ENCODE results near the gene WDR90. TPM values are rescaled to one million over a fixed set of nuclear protein-coding genes. Genes with fewer than 3 reads are reported as not detected.

Gene WDR90
- total and polyA plus RNA-seq, 2 experiments from 2014 or later: 25.9 to 42.2 TPM

- TF ChIP-seq ZNF462 (CRISPR knock-in tag; IDR thresholded peaks at IDR 0.05) (no peak), ETS1 (IDR thresholded peaks at IDR 0.05) (no peak), POLR2AphosphoS5 (IDR thresholded peaks at IDR 0.05; ENCODE audit: low read depth) (peak; percentile 28)
Measured at GRCh38 chr16:714558-715476, 65.7 kb downstream of the WDR90 start, which contains the start of gene METRN (continued).

GRCh38 chr16:715477-716199 is 66.5 kb downstream of the WDR90 start:
- peak overlapping the region; percentile 64 for H3K4me3 Mint-ChIP-seq
- H3K9me3 Mint-ChIP-seq: peaks cover 4% of the 10 kb centered on the region; the same call in 1 of the 3 replicates
- no peak overlapping the region for H3K27ac Mint-ChIP-seq
- peak overlapping the region; percentile 81 for H3K4me2 ChIP-seq
- H3K79me2 ChIP-seq (replicated peaks; ENCODE audit: insufficient read depth): no peaks in the 10 kb centered on the region
- no peaks in the 10 kb centered on the region for H4K20me1 ChIP-seq (replicated peaks; ENCODE audit: insufficient read depth)
- ATAC-seq (peak; percentile 17), DNase-seq (ENCODE audit: low spot score) (peak; percentile 62)
- no peaks in the 10 kb centered on the region for H3K36me3 Mint-ChIP-seq (ENCODE audit: low read depth)
- H3K9me2 ChIP-seq (ENCODE audit: insufficient read depth): no peaks in the 10 kb centered on the region
- H3K27me3 ChIP-seq (ENCODE audit: insufficient read depth): peaks cover 53% of the 10 kb centered on the region
- H3K36me3 ChIP-seq (ENCODE audit: insufficient read depth): no peaks in the 10 kb centered on the region
- H3F3A ChIP-seq (replicated peaks; ENCODE audit: low read depth): no peaks in the 10 kb centered on the region
- peaks cover 12% of the 10 kb centered on the region; the same call in 1 of the 2 replicates for H3K4me1 ChIP-seq (ENCODE audit: insufficient read depth)
- TF ChIP-seq CTCF (conservative IDR thresholded peaks at IDR 0.05; ENCODE audit: low read depth in 2 of 2) (peak; percentile 9 to 54; a peak in 3 of 4 replicates), ZNF114 (CRISPR knock-in tag; IDR thresholded peaks at IDR 0.05) (no peak), EZH2 (IDR thresholded peaks at IDR 0.05; ENCODE audit: low read depth, unreplicated experiment) (peak; percentile 17), ZNF331 (CRISPR knock-in tag; IDR thresholded peaks at IDR 0.05; ENCODE audit: low read depth) (no peak)
- no peak overlapping the region for H2AFZ ChIP-seq
- H3K27me3 Mint-ChIP-seq (ENCODE audit: insufficient read depth, low read depth, poor library complexity): peaks cover 44% of the 10 kb centered on the region
- peak overlapping the region; percentile 59 for H3K4me3 ChIP-seq
- no peak overlapping the region for H3K27ac ChIP-seq (ENCODE audit: low read depth)
- peaks cover 13% of the 10 kb centered on the region; the same call in 2 of the 3 replicates for H3K4me1 Mint-ChIP-seq
